H1 (cell line): Measurements from ENCODE around the gene EVI5. TPM values are rescaled to one million over a fixed set of nuclear protein-coding genes. Genes with fewer than 3 reads are reported as not detected.

Experiments used
- ASH2L ChIP-seq: fragments of 200-600, 300-600 bp; sonication (generic); IDR thresholded peaks from one replicate; pipeline ENCODE4 v1.7.1; 2017; ENCODE audit warnings: low read length
- BCL11A ChIP-seq, 2 experiments: IDR thresholded peaks; one replicate each; pipeline ENCODE4 v1.6.1; 2011; ENCODE audit warnings: low read depth in 2 of 2, low read length in 2 of 2, mild to moderate bottlenecking in 2 of 2
- CBX8 ChIP-seq: fragments of 300-800, 300-1000 bp; sonication (generic); IDR thresholded peaks from 2 replicates; pipeline ENCODE4 v1.7.1; 2016; ENCODE audit warnings: low read depth, low read length, borderline replicate concordance
- CEBPB ChIP-seq: IDR thresholded peaks from 2 replicates; pipeline ENCODE4 v1.6.1; 2012; ENCODE audit warnings: low read depth, low read length
- CHD2 ChIP-seq: IDR thresholded peaks from 2 replicates; pipeline ENCODE4 v1.6.1; 2012; ENCODE audit warnings: low read length, improper control_type of control experiment
- CREB1 ChIP-seq: IDR thresholded peaks from 2 replicates; pipeline ENCODE4 v1.6.1; 2012; ENCODE audit warnings: inconsistent platforms
- CTBP2 ChIP-seq: IDR thresholded peaks from 2 replicates; pipeline ENCODE4 v1.7.0; 2011; ENCODE audit warnings: borderline replicate concordance, mild to moderate bottlenecking, moderate library complexity, mixed read lengths, low read length; ENCODE audit not compliant: insufficient read depth, insufficient read length
- EP300 ChIP-seq, 2 experiments: IDR thresholded peaks; 1 replicate in 1 of 2; 2 replicates in 1 of 2; pipeline ENCODE4 v1.6.1; 2011 to 2012; ENCODE audit warnings: low read depth in 2 of 2, low read length in 2 of 2, mild to moderate bottlenecking in 2 of 2, borderline replicate concordance in 1 of 2, inconsistent platforms in 1 of 2, moderate library complexity in 1 of 2
- HDAC6 ChIP-seq: IDR thresholded peaks from one replicate; pipeline ENCODE4 v1.7.1; 2012; ENCODE audit warnings: low read depth, mild to moderate bottlenecking, inconsistent platforms, low read length, moderate library complexity
- KDM1A ChIP-seq: fragments of 200-600, 300-600 bp; sonication (generic); IDR thresholded peaks from 2 replicates; pipeline ENCODE4 v1.7.1; 2016; ENCODE audit warnings: mild to moderate bottlenecking, low read length, borderline replicate concordance
- NRF1 ChIP-seq: IDR thresholded peaks from 2 replicates; pipeline ENCODE4 v1.6.1; 2011; ENCODE audit warnings: mild to moderate bottlenecking, low read depth, low read length, improper control_type of control experiment
- POLR2AphosphoS5 ChIP-seq: IDR thresholded peaks from 2 replicates; pipeline ENCODE4 v1.6.1; 2011; ENCODE audit warnings: low read depth, low read length
- RBBP5 ChIP-seq: IDR thresholded peaks from 2 replicates; pipeline ENCODE4 v1.7.1; 2012; ENCODE audit warnings: low read depth, mild to moderate bottlenecking, inconsistent platforms, low read length, moderate library complexity, borderline replicate concordance
- SIN3A ChIP-seq, 2 experiments: IDR thresholded peaks in 1 of 2; conservative IDR thresholded peaks in 1 of 2; 2 replicates each; pipeline ENCODE4 v1.6.1; 2011 to 2012; ENCODE audit warnings: low read length in 2 of 2, improper control_type of control experiment in 1 of 2, low read depth in 1 of 2, mild to moderate bottlenecking in 1 of 2
- SIRT6 ChIP-seq: IDR thresholded peaks from one replicate; pipeline ENCODE4 v1.7.1; 2012; ENCODE audit warnings: low read length, inconsistent platforms
- SIX5 ChIP-seq: IDR thresholded peaks from 2 replicates; pipeline ENCODE4 v1.6.1; 2011; ENCODE audit warnings: mild to moderate bottlenecking, low read depth, low read length
- SP1 ChIP-seq: IDR thresholded peaks from 2 replicates; pipeline ENCODE4 v1.6.1; 2011; ENCODE audit warnings: low read depth, low read length
- SP2 ChIP-seq: IDR thresholded peaks from 2 replicates; pipeline ENCODE4 v1.6.1; 2012; ENCODE audit warnings: mild to moderate bottlenecking, low read length, inconsistent platforms
- SP4 ChIP-seq: IDR thresholded peaks from 2 replicates; pipeline ENCODE4 v1.6.1; 2012; ENCODE audit warnings: low read length, inconsistent platforms
- TBP ChIP-seq: IDR thresholded peaks from 2 replicates; pipeline ENCODE4 v1.6.1; 2011; ENCODE audit warnings: low read depth, low read length, improper control_type of control experiment
- TEAD4 ChIP-seq: IDR thresholded peaks from 2 replicates; pipeline ENCODE4 v1.6.1; 2012; ENCODE audit warnings: low read depth, low read length, inconsistent platforms, mixed read lengths
- polyA plus RNA-seq, 7 experiments: library from polyadenylated mRNA; depleted of rRNA in 3 of 7; stranded (reverse) in 5 of 7; unstranded in 2 of 7; fragments of >200 nt in 5 of 7; fragments of 200-250 nt in 2 of 7; gene quantifications; 1 replicate in 5 of 7; 2 replicates in 1 of 7; 4 replicates in 1 of 7; pipeline versions ENCODE4 v1.2.1 to v1.2.3, GENCODE V29; 2011 to 2013; ENCODE audit warnings: missing spikeins in 2 of 7, mixed read lengths in 2 of 7
- total RNA-seq: library from RNA; stranded (reverse); fragmentation: NEBNext Ultra II Directional; extraction: Animal tissue kit (Norgen Biotek cat#: 25700); gene quantifications from 2 replicates; pipeline ENCODE4 v1.2.1, GENCODE V29; 2021
- TF ChIP-seq, protein P1 (sequence below): IDR thresholded peaks from 2 replicates; pipeline ENCODE4 v1.6.1; 2012; ENCODE audit warnings: low read length, inconsistent platforms
- TF ChIP-seq, protein P2 (sequence below): IDR thresholded peaks from 2 replicates; pipeline ENCODE4 v1.6.1; 2012; ENCODE audit warnings: inconsistent platforms
- TF ChIP-seq, protein P3 (sequence below): IDR thresholded peaks from 2 replicates; pipeline ENCODE4 v1.6.1; 2012; ENCODE audit warnings: inconsistent platforms

Gene EVI5
- total and polyA plus RNA-seq, 2 of the 8 experiments (the other 6 are each of a cell fraction or from before 2014, with no cell fraction given), result 1.7 to 13.7 TPM

DNA sequence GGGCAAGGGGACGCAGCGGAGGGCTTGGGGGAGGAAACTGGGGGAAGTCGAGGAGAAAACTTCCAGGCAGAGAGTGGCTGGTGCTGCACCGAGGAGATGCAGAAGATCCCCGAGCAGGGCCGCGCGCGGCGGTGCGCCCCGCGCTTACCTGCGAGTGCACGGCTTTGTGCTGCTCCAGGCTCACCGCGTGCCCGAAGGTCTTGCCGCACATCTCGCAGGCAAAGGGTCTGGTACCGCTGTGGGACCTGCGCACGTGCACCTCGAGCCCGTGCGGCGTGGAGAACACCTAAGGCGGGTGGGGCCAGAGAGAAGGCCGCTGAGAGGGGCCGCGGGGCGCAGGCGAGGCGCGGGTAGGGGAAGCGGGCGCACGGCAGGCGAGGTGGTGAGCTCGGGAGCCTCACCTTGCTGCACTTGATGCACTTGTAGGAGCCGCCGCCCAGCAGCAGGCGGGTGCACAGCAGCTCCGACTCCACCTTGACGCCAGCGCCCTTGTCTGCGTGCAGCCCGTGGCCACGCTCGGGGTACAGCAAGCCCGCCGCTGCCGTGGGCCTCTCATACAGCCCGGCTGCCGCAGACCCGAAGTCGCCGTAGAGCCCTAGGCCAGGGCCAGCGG lies 304.6 kb downstream of the EVI5 start (continued):
- TF ChIP-seq KDM1A, result no peak
- TF ChIP-seq POLR2AphosphoS5, result no peak
- no peak for TF ChIP-seq TBP
- 0 out of 2 replicates have a peak, but pooled peaks have one; percentile 23 for TF ChIP-seq CHD2
- TF ChIP-seq, protein P1, sequence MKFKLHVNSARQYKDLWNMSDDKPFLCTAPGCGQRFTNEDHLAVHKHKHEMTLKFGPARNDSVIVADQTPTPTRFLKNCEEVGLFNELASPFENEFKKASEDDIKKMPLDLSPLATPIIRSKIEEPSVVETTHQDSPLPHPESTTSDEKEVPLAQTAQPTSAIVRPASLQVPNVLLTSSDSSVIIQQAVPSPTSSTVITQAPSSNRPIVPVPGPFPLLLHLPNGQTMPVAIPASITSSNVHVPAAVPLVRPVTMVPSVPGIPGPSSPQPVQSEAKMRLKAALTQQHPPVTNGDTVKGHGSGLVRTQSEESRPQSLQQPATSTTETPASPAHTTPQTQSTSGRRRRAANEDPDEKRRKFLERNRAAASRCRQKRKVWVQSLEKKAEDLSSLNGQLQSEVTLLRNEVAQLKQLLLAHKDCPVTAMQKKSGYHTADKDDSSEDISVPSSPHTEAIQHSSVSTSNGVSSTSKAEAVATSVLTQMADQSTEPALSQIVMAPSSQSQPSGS, result no peak
- TF ChIP-seq SIN3A (conservative IDR thresholded peaks at IDR 0.05 in 1 of 2, IDR thresholded peaks at IDR 0.05 in 1 of 2; ENCODE audit: low read depth in 1 of 2, low read length in 2 of 2), result no peak
- no peak for TF ChIP-seq SP1
- TF ChIP-seq RBBP5, result peak; percentile 14; the same call in 1 of the 2 replicates
- TF ChIP-seq CBX8, result no peak
- no peak for TF ChIP-seq CEBPB
- no peak for TF ChIP-seq BCL11A (IDR thresholded peaks at IDR 0.05; ENCODE audit: low read depth in 2 of 2, low read length in 2 of 2)
- no peak for TF ChIP-seq TEAD4
- TF ChIP-seq, protein P2, sequence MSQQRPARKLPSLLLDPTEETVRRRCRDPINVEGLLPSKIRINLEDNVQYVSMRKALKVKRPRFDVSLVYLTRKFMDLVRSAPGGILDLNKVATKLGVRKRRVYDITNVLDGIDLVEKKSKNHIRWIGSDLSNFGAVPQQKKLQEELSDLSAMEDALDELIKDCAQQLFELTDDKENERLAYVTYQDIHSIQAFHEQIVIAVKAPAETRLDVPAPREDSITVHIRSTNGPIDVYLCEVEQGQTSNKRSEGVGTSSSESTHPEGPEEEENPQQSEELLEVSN, result peak; percentile 98
- TF ChIP-seq SP4, result no peak
- TF ChIP-seq CREB1, result no peak
- TF ChIP-seq, protein P3, sequence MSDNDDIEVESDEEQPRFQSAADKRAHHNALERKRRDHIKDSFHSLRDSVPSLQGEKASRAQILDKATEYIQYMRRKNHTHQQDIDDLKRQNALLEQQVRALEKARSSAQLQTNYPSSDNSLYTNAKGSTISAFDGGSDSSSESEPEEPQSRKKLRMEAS, result peak; percentile 100
- TF ChIP-seq NRF1, result no peak
- TF ChIP-seq SIRT6, result no peak
- TF ChIP-seq SP2, result no peak
- no peak for TF ChIP-seq HDAC6
- TF ChIP-seq ASH2L, result no peak
- no peak for TF ChIP-seq EP300 (IDR thresholded peaks at IDR 0.05; ENCODE audit: borderline replicate concordance in 1 of 2, low read depth in 2 of 2, low read length in 2 of 2)
- TF ChIP-seq CTBP2, result peak; percentile 46
- TF ChIP-seq SIX5, result no peak
